HepG2 (cell line): ENCODE results near the gene PHF2.

Experiments
- BCL6 ChIP-seq: IDR thresholded peaks from 2 replicates; pipeline ENCODE4 v1.6.1; 2016; ENCODE audit warnings: missing genetic modification reagents, missing compliant biosample characterization
- CEBPG ChIP-seq: IDR thresholded peaks from 2 replicates; pipeline ENCODE4 v1.6.1; 2016
- EEA1 ChIP-seq: sonication (generic); formaldehyde crosslinking; IDR thresholded peaks from 2 replicates; pipeline ENCODE4 v1.5.1; 2020; ENCODE audit warnings: mild to moderate bottlenecking, missing genetic modification reagents, borderline replicate concordance
- ETV5 ChIP-seq: IDR thresholded peaks from 2 replicates; pipeline ENCODE4 v1.6.1; 2018; ENCODE audit warnings: missing biosample characterization, missing genetic modification reagents, inconsistent platforms, borderline replicate concordance
- JUND ChIP-seq: sonication (generic); formaldehyde crosslinking; IDR thresholded peaks from 2 replicates; pipeline ENCODE4 v1.8.0; 2022; ENCODE audit warnings: mild to moderate bottlenecking, missing genetic modification reagents
- KAT2B ChIP-seq: fragments of 150-350 bp; IDR thresholded peaks from 2 replicates; pipeline ENCODE4 v1.6.1; 2014; ENCODE audit warnings: low read depth, low read length, borderline replicate concordance
- MXI1 ChIP-seq: IDR thresholded peaks from 3 replicates; pipeline ENCODE4 v1.6.1; 2012; ENCODE audit warnings: low read depth, low read length, inconsistent platforms, borderline replicate concordance
- PAF1 ChIP-seq: IDR thresholded peaks from 2 replicates; pipeline ENCODE4 v1.6.1; 2016; ENCODE audit warnings: missing genetic modification reagents, missing compliant biosample characterization
- RFX5 ChIP-seq: IDR thresholded peaks from 2 replicates; pipeline ENCODE4 v1.6.1; 2011; ENCODE audit warnings: low read depth, low read length, improper control_type of control experiment
- YY1 ChIP-seq: IDR thresholded peaks from 2 replicates; pipeline ENCODE4 v1.6.1; 2011; ENCODE audit warnings: low read length, low read depth, moderate library complexity, mild to moderate bottlenecking; ENCODE audit not compliant: insufficient read depth, insufficient replicate concordance
- ZFP36L2 ChIP-seq: sonication (generic); formaldehyde crosslinking; IDR thresholded peaks from 2 replicates; pipeline ENCODE4 v1.4.0; 2020; ENCODE audit warnings: missing genetic modification reagents
- ZNF550 ChIP-seq: sonication (generic); formaldehyde crosslinking; IDR thresholded peaks from 2 replicates; pipeline ENCODE4 v1.4.0; 2020; ENCODE audit warnings: mild to moderate bottlenecking, missing genetic modification reagents, borderline replicate concordance
- ZNF556 ChIP-seq: sonication (generic); formaldehyde crosslinking; IDR thresholded peaks from 2 replicates; pipeline ENCODE4 v1.4.0; 2020; ENCODE audit warnings: mild to moderate bottlenecking, missing genetic modification reagents, borderline replicate concordance
- TF ChIP-seq, protein P1 (sequence below): sonication (generic); formaldehyde crosslinking; IDR thresholded peaks from 2 replicates; pipeline ENCODE4 v1.4.0; 2020; ENCODE audit warnings: missing genetic modification reagents

DNA sequence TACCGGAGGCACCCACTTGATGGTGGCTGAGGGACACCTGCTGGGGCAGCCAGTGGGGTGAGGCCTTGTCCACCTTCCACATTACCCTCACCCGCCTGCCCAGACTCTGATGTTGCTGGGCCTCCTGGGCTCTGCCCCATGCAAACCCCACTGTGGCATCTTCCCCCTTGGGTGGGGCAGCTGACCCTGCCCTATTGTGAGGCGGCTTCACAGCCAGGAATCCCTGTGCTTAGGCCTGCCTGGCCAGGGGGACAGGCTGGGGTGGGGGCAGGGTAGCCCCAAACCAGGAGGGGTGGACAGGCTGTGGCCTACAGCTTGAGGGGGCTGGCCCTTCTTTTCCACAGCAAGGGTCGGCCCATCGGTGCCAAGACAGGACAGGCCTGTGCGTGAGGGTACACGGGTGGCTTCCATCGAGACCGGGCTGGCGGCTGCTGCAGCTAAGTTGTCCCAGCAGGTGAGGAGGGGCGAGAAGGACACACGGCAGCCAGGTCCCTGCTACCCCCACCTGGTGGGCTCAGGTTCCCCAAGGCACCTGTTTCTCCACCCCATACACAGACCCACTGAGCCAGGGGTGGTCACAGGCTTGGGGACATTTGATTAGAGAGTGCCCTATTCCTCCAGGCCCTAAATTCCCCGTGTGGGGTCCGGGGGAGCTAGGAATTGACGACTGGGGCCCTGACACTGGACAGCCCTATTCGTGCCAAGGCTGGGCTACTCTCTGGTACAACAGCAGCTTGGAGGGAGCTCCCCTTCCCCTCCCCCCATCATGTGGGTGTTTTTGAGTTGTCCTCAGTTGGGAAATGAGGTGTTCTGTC lies 99.2 kb downstream of the PHF2 start:
- no peak for TF ChIP-seq BCL6 (CRISPR knock-in tag)
- TF ChIP-seq RFX5, result no peak
- no peak for TF ChIP-seq ZFP36L2 (CRISPR knock-in tag)
- no peak for TF ChIP-seq JUND
- no peak for TF ChIP-seq YY1
- no peak for TF ChIP-seq ZNF556 (CRISPR knock-in tag)
- TF ChIP-seq CEBPG, result no peak
- no peak for TF ChIP-seq KAT2B
- TF ChIP-seq EEA1, result no peak
- no peak for TF ChIP-seq PAF1 (CRISPR knock-in tag)
- TF ChIP-seq ETV5, result no peak
- TF ChIP-seq, protein P1, sequence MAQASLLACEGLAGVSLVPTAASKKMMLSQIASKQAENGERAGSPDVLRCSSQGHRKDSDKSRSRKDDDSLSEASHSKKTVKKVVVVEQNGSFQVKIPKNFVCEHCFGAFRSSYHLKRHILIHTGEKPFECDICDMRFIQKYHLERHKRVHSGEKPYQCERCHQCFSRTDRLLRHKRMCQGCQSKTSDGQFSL (CRISPR knock-in tag), result no peak
- no peak for TF ChIP-seq ZNF550
- no peak for TF ChIP-seq MXI1
